NCI-H1092 (cell line): ENCODE data around the gene UVRAG.

Source experiments
- DNase-seq: peaks from one replicate; lab custom pipeline; 2025; lab: John Stamatoyannopoulos, UW

The UVRAG gene

GRCh38 chr11:76170468-76170867 is 355.5 kb downstream of the UVRAG start:
- no peak for DNase-seq

- DNase-seq, result no peak
These were observed 357.6 kb downstream of the UVRAG start for GRCh38 chr11:76172583-76172982.

- DNase-seq, result no peak
These were observed 358.7 kb downstream of the UVRAG start for GRCh38 chr11:76173663-76174062.

DNA sequence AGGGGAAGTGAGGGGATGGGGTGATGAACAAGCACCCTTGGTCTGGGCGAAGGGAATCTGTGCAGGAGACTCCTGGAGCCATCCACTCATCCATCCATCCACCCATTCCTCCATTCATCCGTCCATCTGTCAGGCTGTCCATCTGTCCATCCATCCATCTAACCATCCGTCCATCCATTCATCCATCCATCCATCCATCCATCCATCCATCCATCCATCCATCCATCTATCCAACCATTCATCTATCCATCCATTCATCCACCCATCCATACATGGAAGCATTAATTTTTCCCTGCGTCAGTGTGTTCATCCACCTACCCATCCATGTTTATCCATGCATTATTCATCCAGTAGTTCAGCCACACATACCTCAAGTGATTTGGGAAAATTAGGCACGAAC is 359.3 kb downstream of the UVRAG start:
- DNase-seq, result no peak

GRCh38 chr11:76175783-76176182 is 360.8 kb downstream of the UVRAG start:
- DNase-seq, result no peak

GRCh38 chr11:76176463-76176862 is 361.5 kb downstream of the UVRAG start:
- no peak for DNase-seq

DNA sequence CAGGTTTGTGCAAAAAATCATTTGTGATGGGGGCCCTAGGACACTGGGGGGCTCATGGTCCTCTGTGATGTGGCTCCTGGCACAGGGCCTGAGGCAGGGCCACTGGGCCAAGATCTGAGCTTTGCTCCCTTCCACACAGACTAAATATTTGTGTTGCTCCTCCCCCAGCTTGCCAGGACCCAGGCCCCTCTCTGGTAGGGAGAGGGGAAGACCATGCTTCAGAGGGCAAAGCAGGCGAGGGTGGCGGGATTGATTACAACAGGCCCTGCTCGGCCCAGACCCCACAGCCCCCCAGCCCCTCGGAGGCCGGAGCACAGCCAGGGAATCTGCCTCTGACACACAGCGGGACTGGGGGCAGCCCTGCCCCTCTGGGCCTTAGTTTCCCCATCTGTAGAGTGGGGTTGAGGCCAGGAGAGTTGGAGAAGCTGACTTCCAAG is 362.3 kb downstream of the UVRAG start:
- DNase-seq, result no peak

- DNase-seq, result no peak
These were observed 364.1 kb downstream of the UVRAG start for GRCh38 chr11:76179147-76179546.

DNA sequence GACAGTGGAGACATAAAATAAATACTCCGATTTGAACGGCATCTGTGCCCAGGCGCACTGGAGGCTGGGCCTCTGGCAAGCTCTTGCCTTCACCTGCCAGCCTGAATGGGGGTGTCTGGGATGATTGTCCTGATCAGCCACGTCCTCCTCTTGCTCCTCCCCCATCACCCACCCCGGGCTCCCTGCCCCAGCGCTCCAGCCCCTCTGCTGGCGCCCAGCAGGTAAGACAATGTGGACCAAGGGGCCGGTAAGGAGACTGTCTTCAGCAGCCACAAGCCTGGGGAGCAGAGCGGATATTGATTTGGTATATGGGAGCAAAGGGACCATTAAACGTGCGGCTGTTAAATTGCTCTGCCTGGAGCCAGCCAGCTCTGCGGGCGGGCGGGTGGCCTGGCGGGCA is 366.4 kb downstream of the UVRAG start:
- DNase-seq, result no peak

DNA sequence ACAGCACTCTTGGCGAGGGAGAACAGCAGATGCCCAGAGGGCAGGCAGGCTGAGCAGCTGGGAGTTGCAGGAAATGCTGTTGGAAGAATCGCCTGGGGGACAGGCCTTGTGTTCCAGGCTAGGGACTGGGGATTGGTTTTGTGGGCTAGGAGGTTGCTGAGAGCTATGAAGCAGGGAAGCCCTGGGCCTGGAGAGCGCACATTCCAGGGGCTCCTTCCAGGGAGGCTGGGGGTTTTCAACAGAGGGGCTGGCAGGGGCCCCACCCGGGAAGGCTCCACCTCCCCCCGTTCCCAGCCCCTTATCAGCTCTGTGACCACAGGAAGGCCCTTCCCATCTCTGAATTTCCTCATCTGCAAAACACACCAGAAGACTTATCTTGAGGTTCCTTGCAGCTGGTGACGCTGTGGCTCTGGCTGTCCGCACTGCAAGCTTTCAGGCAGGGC is 369.6 kb downstream of the UVRAG start:
- no peak for DNase-seq

DNA sequence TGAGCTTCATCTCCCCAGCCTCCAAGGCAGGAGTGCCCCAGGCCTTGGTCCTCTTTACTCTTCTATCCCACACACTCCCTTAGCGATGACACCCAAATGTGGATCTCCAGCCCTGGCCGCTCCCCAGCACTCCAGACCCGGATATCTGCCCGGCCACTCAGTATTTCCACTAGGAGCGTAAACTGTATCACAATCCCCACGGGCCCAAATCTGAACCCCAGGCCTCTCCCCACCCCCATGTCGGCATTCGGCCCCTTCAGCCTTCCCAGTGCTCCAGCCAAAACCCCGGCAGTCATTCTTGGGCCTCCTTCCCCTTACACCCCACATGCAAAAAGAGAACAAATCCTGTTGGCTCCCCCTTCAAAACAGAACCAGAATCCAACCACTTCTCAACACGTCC is 370.5 kb downstream of the UVRAG start:
- DNase-seq, result no peak

GRCh38 chr11:76185931-76186401 is 371.0 kb downstream of the UVRAG start:
- peak; percentile 33 for DNase-seq

DNA sequence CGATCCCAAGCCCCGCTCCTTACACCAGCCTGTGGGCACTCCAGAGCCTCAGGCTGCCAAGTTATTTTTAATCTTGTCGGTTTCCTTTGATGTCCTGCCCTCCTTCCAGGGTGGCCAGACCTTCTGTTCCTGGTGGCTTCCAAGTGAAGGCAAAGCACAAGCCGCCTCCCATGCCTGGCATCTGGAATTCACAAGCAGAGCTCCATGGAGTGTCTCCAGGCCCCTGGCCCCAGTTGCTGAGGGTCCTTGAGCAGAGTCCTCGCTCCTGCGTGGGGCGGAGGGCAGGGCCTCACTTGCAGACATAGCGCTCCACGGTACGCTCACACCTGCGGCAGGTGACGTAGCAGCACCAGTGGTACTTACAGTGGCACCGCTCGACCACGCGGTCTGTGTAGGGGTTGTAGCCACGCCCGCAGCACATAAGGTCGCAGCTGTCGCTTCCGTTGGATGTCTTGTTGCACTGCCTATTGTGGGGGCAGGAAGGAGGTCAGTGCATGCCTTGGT is 371.8 kb downstream of the UVRAG start:
- DNase-seq, result no peak

GRCh38 chr11:76188873-76189272 is 373.9 kb downstream of the UVRAG start:
- DNase-seq, result no peak

- no peak for DNase-seq
These were observed 374.7 kb downstream of the UVRAG start for GRCh38 chr11:76189682-76190081.

DNA sequence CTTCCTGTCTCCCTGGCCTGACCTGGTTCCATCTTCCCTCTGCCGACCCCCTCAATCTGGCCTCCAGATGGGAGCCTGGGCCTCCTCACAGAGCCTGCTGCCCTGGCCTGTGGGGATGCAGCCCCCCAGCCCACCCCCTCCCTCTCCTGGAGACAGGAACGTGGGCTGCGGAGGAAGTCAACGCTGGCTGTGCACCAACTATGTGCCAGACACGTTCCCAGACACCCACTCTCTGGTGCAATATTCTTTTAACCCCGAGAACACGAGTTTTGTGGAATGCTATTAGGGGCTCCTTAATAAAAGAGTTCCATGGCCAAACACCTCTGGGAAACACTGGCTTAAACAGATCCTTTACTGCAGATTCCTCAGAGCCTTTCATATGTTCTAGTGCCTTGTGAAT is 375.4 kb downstream of the UVRAG start:
- DNase-seq, result no peak
